Activated CD4-positive, alpha-beta T cell treated with anti-CD3 and anti-CD28 coated beads, Interleukin-2, amount 10 ng/mL, durations not matched to agents 7 days and 5 days (primary cell): ENCODE data around the gene ZNF106. TPM values are rescaled to one million over a fixed set of nuclear protein-coding genes. Genes with fewer than 3 reads are reported as not detected.
A peak's percentile ranks its signal among the peaks of the same experiment; 100 is the strongest.

Experiments
- CTCF ChIA-PET: fragments of 350-600 bp; sonication (Branson Sonifier 250); formaldehyde crosslinking; loops from one replicate; lab custom pipeline; 2021; ENCODE audit warnings: antibody characterized with exemption; lab: Charles Lee
- POLR2A ChIA-PET: fragments of 350-600 bp; sonication (Branson Sonifier 250); formaldehyde crosslinking; loops from one replicate; lab custom pipeline; 2021; ENCODE audit warnings: antibody characterized with exemption; lab: Charles Lee
- DNase-seq: peaks from one replicate; pipeline ENCODE4 v3.0.0-alpha.2; 2020
- H3K27ac Mint-ChIP-seq: one replicate; pipeline ENCODE4 v1.8.0; 2021; ENCODE audit warnings: mild to moderate bottlenecking, moderate library complexity, mixed read lengths
- H3K27me3 Mint-ChIP-seq: one replicate; pipeline ENCODE4 v1.8.0; 2021; ENCODE audit warnings: mixed read lengths
- H3K36me3 Mint-ChIP-seq: one replicate; pipeline ENCODE4 v1.8.0; 2021; ENCODE audit warnings: low read depth, mixed read lengths
- H3K4me1 Mint-ChIP-seq: one replicate; pipeline ENCODE4 v1.8.0; 2021; ENCODE audit warnings: mixed read lengths
- H3K4me3 Mint-ChIP-seq: one replicate; pipeline ENCODE4 v1.8.0; 2021; ENCODE audit warnings: mild to moderate bottlenecking, moderate library complexity, mixed read lengths
- H3K9me3 Mint-ChIP-seq: one replicate; pipeline ENCODE4 v1.8.0; 2021; ENCODE audit warnings: mixed read lengths
- total RNA-seq, 2 experiments: library from RNA; stranded (reverse); gene quantifications; one replicate each; pipeline ENCODE4 v1.2.3, GENCODE V29; 2021

The ZNF106 gene
- total RNA-seq, 2 experiments from 2014 or later = 45.8 to 56.0 TPM

- no peaks in the 10 kb centered on the region for H3K4me1 Mint-ChIP-seq
- no peaks in the 10 kb centered on the region for H3K27me3 Mint-ChIP-seq
- no peak for DNase-seq
- H3K36me3 Mint-ChIP-seq = peaks cover 2% of the 10 kb centered on the region
- no peak overlapping the region for H3K27ac Mint-ChIP-seq
- POLR2A ChIA-PET = no interaction called here
- CTCF ChIA-PET = interaction anchor here (0.7 kb wide), 1 partner anchor 14 kb away, joined by 3 read pairs; no protein-coding TSS in a partner anchor
- no peak overlapping the region for H3K4me3 Mint-ChIP-seq
- H3K9me3 Mint-ChIP-seq = no peaks in the 10 kb centered on the region
Measured at GRCh38 chr15:42373936-42374335, 117.0 kb downstream of the ZNF106 start.

DNA sequence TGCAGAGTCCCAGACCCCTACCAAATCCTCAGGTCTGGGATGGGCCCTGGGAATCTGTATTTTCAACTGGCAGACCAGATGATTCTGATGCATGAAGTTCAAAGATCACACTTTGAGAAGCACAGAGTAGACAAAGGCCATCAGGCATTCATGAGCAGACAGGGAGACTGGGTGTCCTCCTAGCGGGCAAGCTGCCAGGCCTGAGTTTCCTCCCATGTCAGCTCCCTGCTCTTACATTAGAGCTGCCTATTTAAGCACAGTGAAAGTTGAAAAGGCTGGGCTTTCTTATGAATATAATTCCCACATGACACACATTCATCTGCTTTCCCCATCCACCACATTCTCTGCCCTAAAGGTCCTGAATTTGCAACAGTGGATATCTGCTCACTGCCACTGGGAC lies 117.7 kb downstream of the ZNF106 start:
- DNase-seq = no peak
- ChIA-PET POLR2A (no interaction called here), CTCF (no interaction called here)
- H3K4me3 Mint-ChIP-seq = no peak overlapping the region
- H3K27ac Mint-ChIP-seq = no peak overlapping the region
- no peaks in the 10 kb centered on the region for H3K9me3 Mint-ChIP-seq
- H3K27me3 Mint-ChIP-seq = no peaks in the 10 kb centered on the region
- H3K36me3 Mint-ChIP-seq = no peaks in the 10 kb centered on the region
- no peaks in the 10 kb centered on the region for H3K4me1 Mint-ChIP-seq

DNA sequence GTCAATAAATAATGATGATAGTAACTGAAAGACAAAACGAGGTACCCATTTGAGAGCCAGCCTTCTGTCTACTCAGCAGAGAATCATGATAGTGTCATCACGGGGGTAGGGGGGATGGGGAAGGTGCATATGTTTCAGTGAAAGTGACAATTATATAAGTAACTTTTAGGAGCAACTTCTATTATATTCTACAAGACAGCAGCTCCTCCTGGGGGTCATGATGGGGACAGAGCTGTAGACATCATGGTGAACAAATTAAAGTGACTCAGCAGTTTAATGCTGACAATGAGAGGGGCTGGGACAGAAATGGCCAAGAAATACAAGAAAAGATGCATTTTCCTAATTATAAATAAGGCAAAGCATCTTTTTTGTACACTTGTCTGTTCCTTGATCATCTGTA lies 119.8 kb downstream of the ZNF106 start:
- CTCF ChIA-PET = no interaction called here

DNA sequence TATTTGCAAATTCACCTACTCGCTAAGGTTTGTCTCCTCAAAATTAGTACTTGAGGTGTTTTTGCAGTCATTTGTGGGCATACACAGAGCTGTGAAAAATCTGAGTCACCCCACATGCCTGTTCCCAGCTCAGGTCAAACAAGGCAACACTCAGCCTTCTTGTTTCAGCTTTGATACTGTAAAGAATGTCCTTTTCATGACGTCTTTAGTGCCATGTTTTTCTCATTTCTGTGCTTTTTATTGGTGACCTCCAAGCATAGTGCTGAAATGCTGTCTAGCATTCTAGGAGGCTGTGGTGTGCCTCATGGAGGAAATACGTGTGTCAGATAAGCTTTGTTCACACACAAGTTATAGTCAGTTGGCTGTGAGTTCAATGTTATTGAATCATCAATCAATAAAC lies 122.8 kb downstream of the ZNF106 start:
- CTCF ChIA-PET = interaction anchor here (1.0 to 1.1 kb wide), 2 partner anchors 9 to 11 kb away, joined by 3 read pairs; no protein-coding TSS in a partner anchor
- no peak for DNase-seq
- Mint-ChIP-seq H3K27ac (no peak overlapping the region), H3K27me3 (no peaks in the 10 kb centered on the region), H3K9me3 (no peaks in the 10 kb centered on the region), H3K4me1 (no peaks in the 10 kb centered on the region), H3K4me3 (no peak overlapping the region), H3K36me3 (no peaks in the 10 kb centered on the region)
- POLR2A ChIA-PET = no interaction called here

More for the DNA sequence above, 119.8 kb downstream of the ZNF106 start:
- H3K27ac Mint-ChIP-seq = no peak overlapping the region
- no peaks in the 10 kb centered on the region for H3K27me3 Mint-ChIP-seq
- H3K4me1 Mint-ChIP-seq = no peaks in the 10 kb centered on the region
- H3K36me3 Mint-ChIP-seq = no peaks in the 10 kb centered on the region
- H3K9me3 Mint-ChIP-seq = no peaks in the 10 kb centered on the region
- no peak overlapping the region for H3K4me3 Mint-ChIP-seq
- DNase-seq = peak; percentile 10
- POLR2A ChIA-PET = no interaction called here

DNA sequence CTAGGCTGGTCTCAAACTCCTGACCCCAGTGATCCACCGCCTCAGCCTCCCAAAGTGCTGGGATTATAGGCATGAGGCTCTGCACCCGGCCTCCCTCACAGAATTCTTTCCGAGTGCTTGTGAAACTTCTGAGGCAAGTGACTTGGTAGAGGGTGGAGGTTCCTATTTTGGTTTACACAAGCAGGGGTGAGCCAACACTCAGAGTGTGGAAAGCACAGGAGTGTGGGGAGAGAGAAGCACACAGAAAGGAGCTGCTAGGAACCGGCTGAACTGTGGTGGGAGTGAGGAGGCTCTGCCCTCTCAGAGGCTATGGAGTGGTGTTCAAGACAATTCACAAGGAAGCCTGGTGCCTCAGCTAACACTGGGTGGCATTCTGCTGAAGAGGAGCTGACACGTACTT lies 123.9 kb downstream of the ZNF106 start:
- H3K9me3 Mint-ChIP-seq = no peaks in the 10 kb centered on the region
- H3K4me3 Mint-ChIP-seq = no peak overlapping the region
- POLR2A ChIA-PET = no interaction called here
- H3K36me3 Mint-ChIP-seq = no peaks in the 10 kb centered on the region
- DNase-seq = no peak
- no peak overlapping the region for H3K27ac Mint-ChIP-seq
- no peaks in the 10 kb centered on the region for H3K4me1 Mint-ChIP-seq
- no peaks in the 10 kb centered on the region for H3K27me3 Mint-ChIP-seq
- CTCF ChIA-PET = no interaction called here

DNA sequence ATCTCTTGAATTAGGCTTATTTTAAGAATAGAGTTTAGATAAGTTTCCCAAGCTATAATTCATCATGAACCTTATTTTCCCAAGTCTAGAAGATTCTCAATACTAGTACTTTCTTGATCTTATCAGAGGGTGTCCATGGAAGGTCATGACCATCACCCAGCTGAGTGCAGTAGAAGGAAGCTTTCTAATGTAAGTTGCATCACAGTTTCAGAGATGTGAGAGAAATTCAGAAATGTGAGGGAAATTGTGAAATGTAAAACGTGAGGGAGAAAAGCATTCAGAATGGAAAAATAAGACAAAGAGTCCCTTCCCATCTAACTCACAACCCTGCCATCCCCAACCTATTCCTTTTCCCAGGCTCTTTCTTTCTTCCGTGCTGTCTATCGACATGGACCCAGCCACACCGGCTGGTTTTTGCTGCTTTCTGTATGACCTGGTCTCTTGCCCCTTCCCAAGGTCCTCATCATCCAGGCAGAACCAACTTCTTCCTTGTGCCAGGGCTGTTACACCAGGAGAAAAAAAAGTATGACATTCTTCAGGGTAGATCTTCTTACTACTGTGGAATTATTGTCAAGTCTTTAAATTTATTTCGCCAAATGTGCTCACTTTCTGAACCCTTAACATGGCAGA lies 124.9 kb downstream of the ZNF106 start:
- Mint-ChIP-seq H3K27me3 (no peaks in the 10 kb centered on the region), H3K27ac (no peak overlapping the region), H3K36me3 (no peaks in the 10 kb centered on the region), H3K4me3 (no peak overlapping the region), H3K9me3 (no peaks in the 10 kb centered on the region), H3K4me1 (no peaks in the 10 kb centered on the region)
- ChIA-PET POLR2A (no interaction called here), CTCF (interaction anchor here (0.6 to 0.9 kb wide), 2 partner anchors 19 to 26 kb away, joined by 3 to 4 read pairs; no protein-coding TSS in a partner anchor)
- DNase-seq = no peak

GRCh38 chr15:42364529-42364928 lies 126.4 kb downstream of the ZNF106 start:
- Mint-ChIP-seq H3K27ac (no peak overlapping the region), H3K4me3 (no peak overlapping the region), H3K27me3 (no peaks in the 10 kb centered on the region), H3K9me3 (no peaks in the 10 kb centered on the region), H3K4me1 (no peaks in the 10 kb centered on the region), H3K36me3 (no peaks in the 10 kb centered on the region)
- ChIA-PET POLR2A (no interaction called here), CTCF (interaction anchor here (0.8 kb wide), 1 partner anchor 68 kb away, joined by 3 read pairs; no protein-coding TSS in a partner anchor)
- DNase-seq = no peak

DNA sequence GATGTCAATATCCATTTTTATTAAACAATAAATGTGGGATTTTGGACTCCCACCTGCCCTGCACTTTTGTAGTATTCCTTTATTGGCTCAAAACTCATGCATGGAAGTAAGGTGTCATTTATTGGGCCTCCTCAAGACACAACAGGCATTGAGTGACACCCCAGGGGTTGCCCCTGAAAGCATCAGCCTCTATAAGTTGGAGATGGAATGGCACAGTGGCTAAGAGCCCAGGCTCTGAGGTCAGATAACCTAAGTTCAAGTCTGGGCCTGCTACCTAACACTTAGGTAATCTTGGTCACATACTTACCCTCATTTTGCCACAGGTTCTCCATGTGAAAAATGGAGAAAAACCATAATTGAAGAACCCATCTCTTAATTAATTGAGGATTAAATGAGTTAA lies 127.0 kb downstream of the ZNF106 start:
- H3K9me3 Mint-ChIP-seq = no peaks in the 10 kb centered on the region
- no peaks in the 10 kb centered on the region for H3K27me3 Mint-ChIP-seq
- H3K27ac Mint-ChIP-seq = no peak overlapping the region
- ChIA-PET POLR2A (no interaction called here), CTCF (no interaction called here)
- no peak for DNase-seq
- H3K4me1 Mint-ChIP-seq = no peaks in the 10 kb centered on the region
- H3K4me3 Mint-ChIP-seq = no peak overlapping the region
- H3K36me3 Mint-ChIP-seq = no peaks in the 10 kb centered on the region

GRCh38 chr15:42363487-42363886 lies 127.5 kb downstream of the ZNF106 start:
- Mint-ChIP-seq H3K4me3 (no peak overlapping the region), H3K27me3 (no peaks in the 10 kb centered on the region), H3K27ac (no peak overlapping the region), H3K9me3 (no peaks in the 10 kb centered on the region), H3K36me3 (no peaks in the 10 kb centered on the region), H3K4me1 (no peaks in the 10 kb centered on the region)
- no peak for DNase-seq
- POLR2A ChIA-PET = no interaction called here
- CTCF ChIA-PET = no interaction called here

Other genes starting within 250 kb of the ZNF106 start
- 10 to 100 TPM; 28.3 to 32.1 TPM for gene GANC, start 217.9 kb downstream of the ZNF106 start, total RNA-seq
- 10 to 100 TPM; 37.7 to 38.0 TPM for gene TMEM87A, start 217.7 kb downstream of the ZNF106 start, total RNA-seq
- gene CAPN3, start 131.6 kb downstream of the ZNF106 start, total RNA-seq = 1 to 10 TPM; 5.3 to 5.5 TPM
- 10 to 100 TPM; 50.7 to 63.1 TPM for gene SNAP23, start 4.5 kb upstream of the ZNF106 start, total RNA-seq
- gene LRRC57, start 57.7 kb upstream of the ZNF106 start, total RNA-seq = 10 to 100 TPM; 19.1 to 20.3 TPM
- gene HAUS2, start 57.7 kb upstream of the ZNF106 start, total RNA-seq = 10 to 100 TPM; 36.7 to 42.9 TPM
- 10 to 100 TPM in 1 of 2 experiments, 1 to 10 TPM in 1; 8.8 to 11.6 TPM for gene STARD9, start 84.5 kb upstream of the ZNF106 start, total RNA-seq
- gene CDAN1, start 246.0 kb upstream of the ZNF106 start, total RNA-seq = 10 to 100 TPM; 23.8 to 25.2 TPM